ENCODE results near the gene ADAM22. TPM values are rescaled to one million over a fixed set of nuclear protein-coding genes. Genes with fewer than 3 reads are reported as not detected.

ADAM22 gene
- polyA plus RNA-seq, 2 of the 4 experiments (the other 2 are of a cell fraction), result 0.53 to 0.59 TPM

GRCh38 chr7:88042803-88043202 lies 108.8 kb downstream of the ADAM22 start (continued):
- TF ChIP-seq ELK1 (IDR thresholded peaks at IDR 0.05; ENCODE audit: low read depth, low read length), result no peak
- TF ChIP-seq ESRRA (IDR thresholded peaks at IDR 0.05; ENCODE audit: borderline replicate concordance, low read length), result no peak
- no peak for TF ChIP-seq CBX8 (IDR thresholded peaks at IDR 0.05)
- TF ChIP-seq ZFP36 (IDR thresholded peaks at IDR 0.05; ENCODE audit: borderline replicate concordance, partially characterized antibody), result no peak

- TF ChIP-seq PBX3 (IDR thresholded peaks at IDR 0.05) (no peak), REST (IDR thresholded peaks at IDR 0.05) (no peak), E2F6 (IDR thresholded peaks at IDR 0.05; ENCODE audit: borderline replicate concordance, low read depth) (no peak), JUN (IDR thresholded peaks at IDR 0.05) (no peak), BHLHE40 (IDR thresholded peaks at IDR 0.05; ENCODE audit: low read depth, low read length) (no peak), CBX8 (IDR thresholded peaks at IDR 0.05) (no peak), CBX2 (IDR thresholded peaks at IDR 0.05; ENCODE audit: borderline replicate concordance, low read depth) (no peak), ZNF302 (CRISPR knock-in tag; IDR thresholded peaks at IDR 0.05) (no peak), KDM1A (IDR thresholded peaks at IDR 0.05; ENCODE audit: low read depth) (no peak), JUNB (IDR thresholded peaks at IDR 0.05) (no peak), RFX5 (IDR thresholded peaks at IDR 0.05) (no peak), HOXB13 (CRISPR knock-in tag; IDR thresholded peaks at IDR 0.05; ENCODE audit: low read depth) (no peak), TP53 (CRISPR knock-in tag; IDR thresholded peaks at IDR 0.05) (no peak)
- Histone ChIP-seq H3K4me1 (no peaks in the 10 kb centered on the region), H3K4me3 (no peak overlapping the region), H3K4me2 (no peak overlapping the region), H3K9me3 (no peaks in the 10 kb centered on the region), H3K27ac (no peak overlapping the region)
- ATAC-seq (no peak), FAIRE-seq (no peak), DNase-seq (ENCODE audit: low read depth in 1 of 2, low spot score in 1 of 2) (no peak)
- ChIA-PET POLR2A (no interaction called here), CTCF (interaction anchor here (0.6 kb wide), 1 partner anchor 405 kb away, joined by 3 read pairs; no protein-coding TSS in a partner anchor)
- 33% methylated on average over 2 of the region's 2 CpGs for WGBS (ENCODE audit: missing lambda C conversion rate)
Measured at GRCh38 chr7:88044069-88044468, 110.0 kb downstream of the ADAM22 start.

GRCh38 chr7:88046839-88047573 lies 113.0 kb downstream of the ADAM22 start:
- no peak overlapping the region for H3K4me3 ChIP-seq
- H3K27ac ChIP-seq, result no peak overlapping the region
- 13% methylated on average over 1 of the region's 1 CpG for WGBS (ENCODE audit: missing lambda C conversion rate)
- FAIRE-seq (no peak), ATAC-seq (no peak), DNase-seq (ENCODE audit: low read depth in 1 of 2, low spot score in 1 of 2) (no peak)
- ChIA-PET CTCF (no interaction called here), POLR2A (no interaction called here)
- H3K9me3 ChIP-seq, result no peaks in the 10 kb centered on the region
- H3K4me2 ChIP-seq, result no peak overlapping the region
- TF ChIP-seq ZFP36 (IDR thresholded peaks at IDR 0.05; ENCODE audit: borderline replicate concordance, partially characterized antibody) (no peak), CHD4 (IDR thresholded peaks at IDR 0.05; ENCODE audit: borderline replicate concordance) (no peak), HEYL (CRISPR knock-in tag; IDR thresholded peaks at IDR 0.05) (no peak), MAFK (IDR thresholded peaks at IDR 0.05; ENCODE audit: partially characterized antibody) (no peak), BHLHE40 (IDR thresholded peaks at IDR 0.05; ENCODE audit: low read depth, low read length) (no peak)
- no peaks in the 10 kb centered on the region for H3K4me1 ChIP-seq

Measured in A549 (cell line).